GM19238 (cell line): Measurements from ENCODE around the gene SPAG8.

ENCODE experiments used
- DNase-seq: peaks from one replicate; pipeline ENCODE4 v3.0.0; 2011; ENCODE audit warnings: low spot score; ENCODE audit not compliant: insufficient read length

The SPAG8 gene

DNA sequence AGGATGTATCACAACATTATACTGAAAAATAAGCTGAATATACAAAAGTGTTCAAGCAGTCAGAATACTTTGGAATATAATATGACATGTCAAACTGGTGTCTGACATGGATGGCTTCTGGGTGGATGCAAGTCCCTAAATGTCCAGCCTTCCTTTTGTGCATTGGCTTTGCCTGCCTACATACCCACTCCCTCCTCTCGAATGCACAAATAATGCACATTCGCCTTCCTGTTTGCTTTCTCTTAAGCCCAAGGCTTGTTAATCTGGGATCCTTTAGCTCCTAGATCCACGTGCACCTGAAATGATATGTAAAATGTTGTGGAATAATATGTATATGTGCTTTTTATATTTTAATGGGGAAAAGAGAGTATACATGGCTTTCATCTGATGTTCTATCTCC is 33.6 kb downstream of the SPAG8 start:
- no peak for DNase-seq

DNA sequence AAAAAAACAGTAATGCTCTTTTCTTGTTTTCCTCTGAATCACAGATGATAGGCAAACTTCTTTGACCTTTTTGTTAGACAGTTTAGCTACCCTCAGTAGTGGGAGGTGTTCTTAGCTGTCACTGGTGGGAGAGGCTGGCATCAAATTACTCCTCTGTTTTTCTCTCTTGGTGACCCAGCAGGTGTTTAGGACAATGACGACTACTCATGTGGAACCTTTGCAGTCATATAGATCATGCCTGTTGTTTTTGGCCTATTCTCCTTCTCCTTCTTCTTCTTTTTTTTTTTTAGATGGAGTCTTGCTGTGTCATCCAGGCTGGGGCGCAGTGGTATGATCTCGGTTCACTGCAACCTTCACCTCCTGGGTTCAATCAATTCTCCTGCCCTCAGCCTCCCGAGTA is 36.0 kb downstream of the SPAG8 start:
- no peak for DNase-seq

DNA sequence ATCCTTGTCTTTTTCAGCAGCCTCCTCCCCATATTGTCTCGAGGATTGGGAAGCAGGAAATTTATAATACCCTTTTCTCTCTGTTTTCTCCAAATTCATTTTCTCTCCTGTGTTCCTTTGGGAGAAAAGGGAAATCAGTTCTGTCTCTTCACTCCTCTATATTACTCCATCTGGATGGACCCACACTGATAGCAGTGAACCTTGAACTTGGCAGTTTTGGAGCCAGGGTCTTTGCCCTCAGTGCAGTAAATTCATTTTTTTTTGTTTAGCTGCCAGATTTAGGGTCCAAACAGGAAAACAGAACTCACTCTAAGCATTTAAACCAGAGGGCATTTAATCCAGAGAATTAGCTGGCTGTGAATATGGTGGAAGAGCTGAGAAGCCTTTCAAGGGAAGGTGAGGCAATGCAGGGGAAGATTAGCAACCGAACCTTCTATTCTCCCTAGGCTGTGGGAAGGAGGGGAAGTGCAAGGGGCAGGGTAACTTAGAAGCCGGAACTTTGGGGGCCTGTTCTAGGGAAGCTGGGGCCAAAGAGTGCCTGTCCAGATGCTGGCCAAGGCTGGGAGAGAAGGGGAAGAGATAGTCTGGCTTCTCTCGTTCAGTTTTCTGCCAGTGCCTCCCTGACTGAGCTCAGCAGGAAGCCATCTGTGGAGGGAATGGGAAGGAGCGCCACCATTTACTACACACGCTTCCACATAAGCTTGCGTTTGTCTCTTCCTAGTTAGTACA is 37.0 kb downstream of the SPAG8 start:
- DNase-seq = no peak

DNA sequence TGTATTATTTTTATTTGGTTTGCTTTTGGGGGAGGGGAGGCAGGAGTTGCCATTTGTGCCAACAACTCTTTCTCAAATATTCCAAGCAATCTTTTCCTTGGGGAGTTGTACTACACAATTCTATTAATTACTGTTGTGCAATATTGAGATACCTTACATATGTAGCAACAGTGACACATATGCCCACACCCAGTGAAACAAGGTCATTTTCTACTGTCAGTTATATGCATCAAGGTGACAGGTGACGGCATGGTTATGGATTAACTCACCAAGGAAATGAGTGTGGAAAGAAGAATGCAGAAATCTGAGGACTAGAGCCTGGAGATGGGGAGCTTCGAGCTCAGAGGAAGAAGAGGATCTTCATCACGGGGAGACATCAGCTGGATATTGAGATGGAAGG is 40.1 kb downstream of the SPAG8 start:
- no peak for DNase-seq

DNA sequence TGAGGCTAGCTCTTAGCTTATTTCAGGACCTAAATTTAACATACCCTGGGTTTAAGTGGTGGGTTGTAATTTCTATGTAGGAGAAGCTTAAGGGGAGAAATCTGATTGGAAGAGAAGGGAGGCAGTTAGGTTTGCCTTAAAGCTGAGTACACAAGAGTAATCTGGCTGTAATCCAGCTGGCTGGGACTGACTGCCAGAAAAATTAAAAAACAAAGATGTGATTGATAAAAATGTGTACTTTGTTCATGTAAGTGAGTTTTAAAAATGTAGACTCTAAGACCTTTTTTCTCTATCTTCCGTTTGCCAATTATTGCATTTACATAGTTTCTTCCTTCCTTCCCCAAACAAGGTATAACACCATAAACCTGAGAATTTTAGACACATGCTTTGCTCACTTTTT is 40.5 kb downstream of the SPAG8 start:
- no peak for DNase-seq

DNA sequence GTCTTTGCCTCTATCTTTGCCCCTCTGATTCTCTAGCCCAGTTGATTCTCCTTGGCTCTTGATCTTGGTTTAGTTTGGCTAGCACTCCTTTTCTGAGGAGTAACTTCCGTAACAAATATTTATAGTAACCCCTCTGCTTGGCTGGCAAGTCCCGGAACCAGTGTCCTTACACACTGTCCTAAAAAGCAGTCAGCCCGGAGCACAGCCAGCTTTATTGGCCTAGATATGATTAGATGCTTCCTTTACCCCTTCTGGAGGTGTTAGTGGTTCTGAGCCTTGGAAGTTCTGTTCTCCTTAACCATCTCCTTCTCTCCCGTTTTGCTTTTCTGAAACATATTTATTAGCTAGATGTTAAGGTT is 41.0 kb downstream of the SPAG8 start:
- DNase-seq = no peak

DNA sequence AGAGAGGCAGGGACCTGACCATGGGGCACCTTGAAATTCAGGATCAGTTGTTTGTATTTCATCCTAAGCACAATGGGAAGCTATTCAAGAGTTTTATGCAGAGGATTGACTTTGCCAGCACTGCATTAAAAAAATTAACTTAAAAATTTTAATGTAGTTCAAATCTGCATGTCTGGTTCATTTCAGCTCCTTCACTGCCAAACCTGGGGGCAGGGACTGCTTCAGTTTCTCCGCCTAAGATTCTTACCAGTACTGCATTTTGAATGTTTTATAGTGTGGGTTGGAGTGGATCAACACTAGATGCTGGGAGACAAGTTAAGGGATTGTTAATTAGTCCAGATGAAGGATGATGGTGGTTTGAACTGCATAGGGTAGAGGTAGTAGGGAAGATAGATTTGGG is 42.3 kb downstream of the SPAG8 start:
- DNase-seq = no peak

DNA sequence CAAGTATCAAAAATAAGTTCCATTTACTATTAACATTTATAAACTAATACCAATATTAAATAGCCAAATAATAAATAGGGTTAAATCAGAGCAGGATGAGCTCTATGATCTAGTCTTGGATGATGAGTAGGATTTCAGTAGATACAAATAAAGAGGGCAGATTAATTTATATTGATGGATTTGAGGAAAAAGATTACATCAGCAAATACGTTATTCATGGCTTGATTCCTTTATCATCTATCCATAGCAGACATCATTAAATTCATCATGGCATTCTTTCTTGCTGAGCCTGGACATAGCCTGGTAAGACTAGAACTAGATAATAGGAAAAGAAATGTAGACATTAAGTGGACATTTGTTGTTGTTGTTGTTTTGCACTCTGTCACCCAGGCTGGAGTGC is 44.6 kb downstream of the SPAG8 start:
- no peak for DNase-seq

DNA sequence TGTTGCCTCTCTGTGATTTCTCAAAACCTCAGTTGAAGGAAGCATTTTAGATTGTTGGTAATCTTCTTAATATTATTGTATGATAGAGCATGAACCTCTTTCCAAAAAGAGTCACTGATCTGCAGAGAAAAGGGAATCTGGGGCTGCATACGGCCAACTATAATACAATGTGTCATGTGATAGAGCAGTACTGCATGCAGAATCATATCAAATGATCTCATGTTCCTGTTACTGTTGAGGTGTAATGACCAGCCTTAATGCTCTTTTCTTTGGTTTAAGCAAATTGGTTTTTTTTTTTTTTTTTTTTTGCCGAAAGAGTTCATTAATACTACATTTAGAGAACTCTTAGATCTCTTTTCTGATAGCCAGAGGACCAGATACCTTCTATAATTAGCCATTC is 45.1 kb downstream of the SPAG8 start:
- DNase-seq = no peak

DNA sequence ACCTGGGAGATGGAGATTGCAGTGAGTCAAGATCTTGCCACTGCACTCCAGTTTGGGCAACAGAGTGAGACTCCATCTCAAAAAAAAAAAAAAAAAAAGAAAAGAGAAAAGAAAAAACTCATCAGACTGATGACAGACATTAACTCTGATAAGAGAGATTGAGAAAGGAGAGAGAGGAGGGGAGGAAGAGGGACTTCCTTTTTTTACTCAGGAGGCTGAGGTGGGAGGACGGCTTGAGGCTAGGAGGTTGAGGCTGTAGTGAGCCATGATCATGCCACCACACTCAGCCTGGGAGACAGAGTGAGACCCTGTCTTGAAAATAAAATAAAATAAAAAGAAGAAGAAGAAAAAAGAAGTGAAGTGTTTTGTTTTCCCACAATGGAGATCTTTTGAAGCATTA is 48.3 kb downstream of the SPAG8 start:
- no peak for DNase-seq

DNA sequence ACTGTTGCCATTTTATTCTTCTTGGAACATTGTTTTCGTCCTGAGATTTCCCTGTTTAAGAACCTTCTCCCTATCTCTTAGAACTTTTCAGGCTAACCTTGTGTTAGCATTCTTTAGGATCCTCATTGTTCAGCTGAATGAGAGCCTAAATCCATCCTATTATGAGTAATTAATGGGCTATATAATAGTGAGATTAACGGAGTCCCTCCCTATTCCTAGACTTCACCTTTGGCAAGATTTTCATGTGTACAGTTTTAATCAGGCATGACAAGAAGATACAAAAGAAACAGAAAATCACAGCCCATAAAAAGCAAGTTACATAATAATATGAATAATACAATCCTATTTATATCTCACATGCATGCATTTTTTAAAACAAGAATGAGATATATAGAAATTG is 48.9 kb downstream of the SPAG8 start:
- DNase-seq = no peak

DNA sequence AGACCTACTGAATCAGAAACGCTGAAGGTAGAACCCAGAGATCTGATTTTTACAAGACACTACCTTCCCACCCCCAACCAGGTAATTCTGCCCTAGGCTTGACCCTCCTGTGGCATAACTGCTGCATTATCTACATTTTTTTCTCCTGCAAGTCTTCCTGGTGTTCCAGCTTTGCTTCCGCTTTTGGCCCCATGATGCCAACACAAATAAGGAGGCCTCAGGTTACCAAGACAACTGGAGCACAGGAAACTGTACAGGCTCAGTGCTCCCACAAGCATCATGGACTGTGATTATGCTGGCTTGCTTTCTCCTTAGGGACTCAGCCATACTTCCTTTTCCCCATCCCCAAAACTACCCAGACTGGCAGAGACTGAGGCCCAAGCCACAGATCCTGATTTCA is 51.4 kb downstream of the SPAG8 start:
- no peak for DNase-seq

DNA sequence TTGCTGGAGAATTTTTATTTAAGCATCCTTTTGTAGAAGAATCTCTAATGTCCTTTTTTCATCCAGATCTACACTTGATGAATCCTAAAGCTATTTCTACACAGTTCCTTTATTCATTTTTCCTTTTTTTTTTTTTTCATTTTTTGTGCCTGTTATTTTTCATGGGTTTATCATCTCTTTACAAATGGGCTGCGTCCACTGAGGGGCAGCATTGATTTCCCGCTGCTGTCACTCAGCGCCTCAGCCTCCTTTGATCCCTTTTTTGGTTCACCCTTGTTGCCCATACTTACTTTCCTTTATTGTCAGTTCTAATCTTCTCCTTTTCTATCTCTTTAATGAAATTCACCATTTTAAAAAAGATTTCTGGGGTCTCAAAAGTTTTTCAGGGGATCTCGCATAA is 52.3 kb downstream of the SPAG8 start:
- no peak for DNase-seq
